HG02763 (cell line): ENCODE measurements around the gene KCNMA1.

Experiments
- ATAC-seq: cut with Tn5 transposase; IDR thresholded peaks from one replicate; pipeline ENCODE4 v1.9.1; 2021; ENCODE audit warnings: mild to moderate bottlenecking, moderate library complexity; ENCODE audit not compliant: unreplicated experiment

The KCNMA1 gene

GRCh38 chr10:77635402-77636227 lies 2.0 kb downstream of the KCNMA1 start:
- no peak for ATAC-seq

- no peak for ATAC-seq
These were observed 2.7 kb downstream of the KCNMA1 start for GRCh38 chr10:77634939-77635338.

DNA sequence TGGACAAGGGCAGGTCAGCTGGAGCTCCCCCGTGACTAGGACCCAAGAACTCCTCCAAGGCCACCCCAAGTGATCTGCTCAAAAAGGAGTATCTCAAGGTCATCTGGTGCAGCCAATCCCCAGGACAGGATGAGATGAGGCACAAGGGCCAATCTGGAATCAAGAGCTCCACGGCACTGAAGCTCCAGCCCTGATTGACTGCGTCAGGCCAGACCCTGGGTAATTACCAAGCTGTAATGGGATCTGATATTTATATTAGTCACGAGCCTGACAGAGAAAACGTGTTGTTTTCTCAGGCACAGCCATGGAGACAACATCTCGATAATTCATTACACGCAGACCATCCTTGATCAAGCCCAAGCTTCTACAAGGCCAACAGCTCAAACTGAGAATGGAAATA lies 4.2 kb downstream of the KCNMA1 start:
- no peak for ATAC-seq

- ATAC-seq = no peak
These were observed 6.4 kb downstream of the KCNMA1 start for GRCh38 chr10:77631241-77631640.

DNA sequence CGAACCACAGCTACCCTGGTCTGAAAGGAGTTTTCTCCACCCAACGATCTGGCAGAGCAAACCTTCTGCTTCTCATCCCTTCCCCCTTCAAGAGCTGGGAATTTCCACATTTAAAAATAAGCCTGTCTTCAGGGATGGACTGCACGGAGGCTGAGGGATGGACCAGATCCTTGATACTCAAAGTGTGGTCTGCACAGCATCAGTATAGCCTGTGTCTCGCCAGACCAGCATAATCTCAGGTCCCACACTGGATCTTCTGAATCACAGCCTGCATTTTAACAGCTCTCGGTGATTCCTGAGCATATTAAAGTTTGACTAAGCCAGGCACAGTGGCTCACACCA lies 7.1 kb downstream of the KCNMA1 start:
- no peak for ATAC-seq

GRCh38 chr10:77629775-77630506 lies 7.7 kb downstream of the KCNMA1 start:
- no peak for ATAC-seq

- ATAC-seq = no peak
These were observed 8.5 kb downstream of the KCNMA1 start for GRCh38 chr10:77628906-77629730.

DNA sequence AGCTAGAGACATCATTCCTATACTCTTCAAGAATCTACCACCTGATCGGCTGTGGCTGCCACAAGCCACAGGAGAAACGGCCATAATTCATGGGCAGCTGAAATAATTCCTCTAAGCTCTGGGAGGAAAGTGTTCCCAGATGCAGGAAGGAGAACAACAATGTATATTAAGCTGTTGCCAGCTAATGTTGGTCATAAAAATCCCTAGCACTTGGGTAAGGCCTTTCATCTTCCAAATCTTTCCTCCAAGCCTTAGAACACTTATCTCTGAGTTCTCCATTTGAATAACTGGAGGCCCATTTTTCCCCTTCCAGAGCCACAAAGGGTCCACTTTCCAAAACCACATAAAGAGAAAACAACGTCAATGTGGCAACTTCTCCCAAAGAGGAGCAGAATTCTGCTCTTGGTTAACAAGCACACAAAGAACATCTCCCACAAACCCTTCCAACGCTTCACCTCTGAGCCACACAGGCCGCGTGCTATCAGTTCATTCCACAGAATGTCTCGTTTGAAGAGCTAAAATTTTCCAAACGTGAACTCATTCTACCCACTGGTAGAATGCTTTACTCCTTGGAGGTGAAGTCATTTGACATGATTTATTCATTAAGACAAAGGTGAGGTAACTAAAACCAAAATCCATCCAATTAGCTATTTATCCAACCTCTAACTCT lies 11.2 kb downstream of the KCNMA1 start:
- ATAC-seq = no peak

DNA sequence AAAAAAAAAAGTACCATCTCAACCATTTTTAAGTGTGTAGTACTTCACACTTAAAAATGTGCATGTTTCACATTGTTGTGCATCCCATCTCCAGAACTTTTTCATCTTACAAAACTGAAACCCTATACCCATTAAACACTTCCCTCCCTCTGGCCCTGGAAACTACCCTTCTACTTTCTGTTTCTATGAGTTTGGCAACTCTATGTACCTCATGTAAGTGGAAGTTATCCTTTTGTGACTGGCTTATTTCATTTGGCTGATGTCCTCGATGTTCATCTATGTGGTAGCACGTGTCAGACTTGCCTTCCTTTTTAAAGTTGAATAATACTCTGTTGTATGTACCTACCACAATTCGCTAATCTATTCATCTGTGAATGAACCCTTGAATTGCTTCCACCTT lies 12.2 kb downstream of the KCNMA1 start:
- ATAC-seq = no peak

- ATAC-seq = peak; percentile 55
These were observed 14.7 kb downstream of the KCNMA1 start for GRCh38 chr10:77622889-77623291.

- ATAC-seq = no peak
These were observed 16.9 kb downstream of the KCNMA1 start for GRCh38 chr10:77620731-77621130.

DNA sequence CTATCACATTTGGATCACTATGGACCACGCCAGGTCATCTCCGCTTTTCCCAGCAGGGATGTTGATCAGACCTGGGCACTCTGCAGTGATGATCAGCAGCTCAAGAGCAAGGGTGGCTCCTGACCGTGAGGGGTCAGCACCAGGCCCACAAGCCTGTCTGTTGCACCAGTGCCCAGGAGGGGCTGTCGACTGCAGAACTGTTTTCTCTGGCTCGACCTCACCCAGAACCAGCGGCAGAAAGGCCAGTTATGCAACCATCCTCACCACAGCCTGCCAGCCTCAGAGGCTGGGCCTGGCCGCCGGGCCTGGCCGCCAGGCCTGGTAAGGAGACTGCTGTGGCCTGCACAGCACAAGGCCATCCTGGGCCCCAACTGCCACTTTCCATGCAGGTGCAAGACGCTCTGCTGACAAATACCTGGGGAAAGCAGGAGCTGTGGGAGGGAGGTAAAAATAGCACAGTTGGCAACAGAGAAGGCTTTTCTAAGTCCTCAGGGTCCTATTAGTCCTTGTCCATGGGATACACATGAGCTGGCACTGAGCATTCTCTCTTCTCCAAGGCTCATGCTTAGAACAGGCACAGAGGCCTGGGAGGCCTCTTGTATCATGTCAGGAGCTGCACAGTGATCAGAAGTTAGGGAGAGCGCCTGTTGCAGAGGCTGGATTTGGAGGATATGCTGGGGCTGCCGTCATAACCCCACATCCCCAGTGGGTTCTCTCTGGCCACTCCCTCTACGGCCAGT lies 17.5 kb downstream of the KCNMA1 start:
- ATAC-seq = no peak

DNA sequence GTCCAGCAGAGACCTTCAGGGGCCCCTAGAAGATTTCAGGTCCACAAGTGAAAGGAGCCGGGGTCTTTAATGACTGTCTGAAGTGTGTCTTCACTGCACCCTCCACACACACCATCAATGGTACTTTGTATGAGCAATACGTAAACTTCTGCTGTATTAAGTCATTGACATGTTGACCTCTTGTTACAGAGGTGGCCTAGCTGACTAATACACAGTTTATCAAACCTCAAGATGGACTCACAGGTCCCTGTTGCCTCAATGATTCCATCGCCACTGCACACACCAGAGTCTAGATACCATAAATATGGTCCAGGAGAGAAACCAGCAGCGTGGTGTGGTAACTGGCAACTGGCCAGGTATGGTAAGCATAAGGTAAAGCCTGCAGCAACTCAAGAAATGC lies 19.5 kb downstream of the KCNMA1 start:
- ATAC-seq = no peak

GRCh38 chr10:77616766-77617165 lies 20.8 kb downstream of the KCNMA1 start:
- ATAC-seq = no peak

GRCh38 chr10:77614778-77615625 lies 22.6 kb downstream of the KCNMA1 start:
- no peak for ATAC-seq

- no peak for ATAC-seq
These were observed 24.0 kb downstream of the KCNMA1 start for GRCh38 chr10:77613476-77614130.

- ATAC-seq = no peak
These were observed 25.9 kb downstream of the KCNMA1 start for GRCh38 chr10:77611670-77612069.

GRCh38 chr10:77611221-77611620 lies 26.4 kb downstream of the KCNMA1 start:
- no peak for ATAC-seq

DNA sequence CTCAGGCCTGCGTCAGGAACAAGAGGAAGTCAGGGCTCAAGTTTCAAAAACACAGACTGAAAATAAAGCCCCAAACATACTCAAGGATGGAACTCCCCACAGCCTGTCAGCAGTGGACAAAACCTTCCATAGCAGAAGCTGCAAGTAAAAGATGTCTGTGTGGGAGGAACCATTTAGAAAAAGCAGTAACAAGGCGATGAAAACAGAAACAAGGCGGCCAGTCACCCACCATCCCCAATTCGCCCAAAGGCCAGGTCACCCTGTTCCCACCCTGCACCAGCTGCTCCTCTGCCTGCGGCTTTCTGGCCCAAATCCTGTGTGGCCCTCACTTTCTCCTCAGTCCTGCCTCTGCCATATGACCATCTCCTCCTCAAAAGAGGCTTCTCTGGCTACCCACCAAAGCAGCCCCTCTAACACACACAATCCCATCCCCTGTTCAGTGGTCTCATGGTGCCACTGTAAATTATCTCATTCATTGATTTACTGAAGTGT lies 27.8 kb downstream of the KCNMA1 start:
- no peak for ATAC-seq
